Endothelial cell (in vitro differentiated cells): ENCODE results near the gene CD1B. TPM values are rescaled to one million over a fixed set of nuclear protein-coding genes. Genes with fewer than 3 reads are reported as not detected.

Source experiments
- DNase-seq: peaks from one replicate; pipeline ENCODE4 v3.0.0; 2021; ENCODE audit warnings: low spot score
- H3K27ac Mint-ChIP-seq: one replicate; pipeline ENCODE4 v1.8.0; 2021; ENCODE audit warnings: mixed read lengths, inconsistent platforms; ENCODE audit not compliant: unreplicated experiment
- H3K27me3 Mint-ChIP-seq: one replicate; pipeline ENCODE4 v1.8.0; 2021; ENCODE audit warnings: mild to moderate bottlenecking, moderate library complexity, mixed read lengths, inconsistent platforms; ENCODE audit not compliant: unreplicated experiment
- H3K36me3 Mint-ChIP-seq: one replicate; pipeline ENCODE4 v1.8.0; 2021; ENCODE audit warnings: mild to moderate bottlenecking, low read depth, mixed read lengths, inconsistent platforms; ENCODE audit not compliant: unreplicated experiment
- H3K4me1 Mint-ChIP-seq: one replicate; pipeline ENCODE4 v1.8.0; 2021; ENCODE audit warnings: mild to moderate bottlenecking, mixed read lengths, inconsistent platforms; ENCODE audit not compliant: unreplicated experiment
- H3K4me3 Mint-ChIP-seq: one replicate; pipeline ENCODE4 v1.8.0; 2021; ENCODE audit warnings: mild to moderate bottlenecking, mixed read lengths, inconsistent platforms; ENCODE audit not compliant: unreplicated experiment
- H3K9me3 Mint-ChIP-seq: one replicate; pipeline ENCODE4 v1.8.0; 2021; ENCODE audit warnings: mixed read lengths, inconsistent platforms; ENCODE audit not compliant: unreplicated experiment
- total RNA-seq: library from RNA; stranded (reverse); fragmentation: NEBNext Ultra II Directional; extraction: Animal tissue kit (Norgen Biotek cat#: 25700); gene quantifications from one replicate; pipeline ENCODE4 v1.2.1, GENCODE V29; 2021; ENCODE audit not compliant: unreplicated experiment
- TF ChIP-seq, protein P1 (sequence below): fragments of 200-600 bp; sonication (generic); IDR thresholded peaks from one replicate; pipeline ENCODE4 v1.5.0; 2021; ENCODE audit warnings: antibody characterized with exemption; ENCODE audit not compliant: unreplicated experiment

The CD1B gene
- total RNA-seq, 1 donor from 2014 or later = not detected

DNA sequence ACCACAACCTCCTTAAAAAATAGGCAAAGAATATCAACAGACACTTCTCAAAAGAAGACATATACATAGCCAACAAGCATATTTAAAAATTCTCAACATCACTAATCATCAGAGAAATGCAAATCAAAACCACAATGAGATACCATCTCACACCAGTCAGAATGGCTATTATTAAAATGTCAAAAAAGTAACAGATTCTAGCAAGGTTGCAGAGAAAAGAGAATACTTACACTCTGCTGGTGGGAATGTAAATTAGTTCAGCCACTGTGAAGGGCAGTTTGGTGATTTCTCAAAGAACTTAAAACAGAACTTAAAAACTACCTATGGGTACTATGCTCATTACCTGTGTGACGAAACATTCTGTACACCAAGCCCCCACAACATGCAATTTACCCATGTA is 20.7 kb downstream of the CD1B start:
- Mint-ChIP-seq H3K4me1 (no peaks in the 10 kb centered on the region), H3K27ac (no peak overlapping the region), H3K27me3 (peaks cover 3% of the 10 kb centered on the region), H3K9me3 (no peaks in the 10 kb centered on the region), H3K36me3 (no peaks in the 10 kb centered on the region), H3K4me3 (no peak overlapping the region)
- DNase-seq = no peak
- TF ChIP-seq, protein P1, sequence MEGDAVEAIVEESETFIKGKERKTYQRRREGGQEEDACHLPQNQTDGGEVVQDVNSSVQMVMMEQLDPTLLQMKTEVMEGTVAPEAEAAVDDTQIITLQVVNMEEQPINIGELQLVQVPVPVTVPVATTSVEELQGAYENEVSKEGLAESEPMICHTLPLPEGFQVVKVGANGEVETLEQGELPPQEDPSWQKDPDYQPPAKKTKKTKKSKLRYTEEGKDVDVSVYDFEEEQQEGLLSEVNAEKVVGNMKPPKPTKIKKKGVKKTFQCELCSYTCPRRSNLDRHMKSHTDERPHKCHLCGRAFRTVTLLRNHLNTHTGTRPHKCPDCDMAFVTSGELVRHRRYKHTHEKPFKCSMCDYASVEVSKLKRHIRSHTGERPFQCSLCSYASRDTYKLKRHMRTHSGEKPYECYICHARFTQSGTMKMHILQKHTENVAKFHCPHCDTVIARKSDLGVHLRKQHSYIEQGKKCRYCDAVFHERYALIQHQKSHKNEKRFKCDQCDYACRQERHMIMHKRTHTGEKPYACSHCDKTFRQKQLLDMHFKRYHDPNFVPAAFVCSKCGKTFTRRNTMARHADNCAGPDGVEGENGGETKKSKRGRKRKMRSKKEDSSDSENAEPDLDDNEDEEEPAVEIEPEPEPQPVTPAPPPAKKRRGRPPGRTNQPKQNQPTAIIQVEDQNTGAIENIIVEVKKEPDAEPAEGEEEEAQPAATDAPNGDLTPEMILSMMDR = no peak

DNA sequence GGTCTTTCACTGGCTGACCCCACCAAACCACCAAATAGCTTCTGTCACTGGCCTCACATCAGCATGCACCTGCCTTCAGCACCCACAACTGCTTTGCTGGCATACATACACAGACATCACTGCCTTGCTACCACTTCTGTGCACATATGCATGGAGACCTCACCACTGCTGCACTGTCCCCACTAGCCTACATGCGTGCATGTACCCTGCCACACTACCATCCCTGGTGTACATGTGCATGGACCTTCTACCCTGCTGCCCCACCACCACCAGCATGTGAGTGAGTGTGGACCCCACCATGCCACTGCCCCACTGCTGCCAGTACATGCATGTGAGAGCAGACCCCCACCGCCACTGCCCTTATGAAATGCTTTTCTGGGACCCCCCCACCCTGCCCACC is 35.5 kb downstream of the CD1B start:
- no peak for DNase-seq
- H3K4me3 Mint-ChIP-seq = no peak overlapping the region
- H3K36me3 Mint-ChIP-seq = no peaks in the 10 kb centered on the region
- TF ChIP-seq, protein P1 = no peak
- H3K4me1 Mint-ChIP-seq = no peaks in the 10 kb centered on the region
- H3K27me3 Mint-ChIP-seq = no peaks in the 10 kb centered on the region
- no peak overlapping the region for H3K27ac Mint-ChIP-seq
- no peaks in the 10 kb centered on the region for H3K9me3 Mint-ChIP-seq

DNA sequence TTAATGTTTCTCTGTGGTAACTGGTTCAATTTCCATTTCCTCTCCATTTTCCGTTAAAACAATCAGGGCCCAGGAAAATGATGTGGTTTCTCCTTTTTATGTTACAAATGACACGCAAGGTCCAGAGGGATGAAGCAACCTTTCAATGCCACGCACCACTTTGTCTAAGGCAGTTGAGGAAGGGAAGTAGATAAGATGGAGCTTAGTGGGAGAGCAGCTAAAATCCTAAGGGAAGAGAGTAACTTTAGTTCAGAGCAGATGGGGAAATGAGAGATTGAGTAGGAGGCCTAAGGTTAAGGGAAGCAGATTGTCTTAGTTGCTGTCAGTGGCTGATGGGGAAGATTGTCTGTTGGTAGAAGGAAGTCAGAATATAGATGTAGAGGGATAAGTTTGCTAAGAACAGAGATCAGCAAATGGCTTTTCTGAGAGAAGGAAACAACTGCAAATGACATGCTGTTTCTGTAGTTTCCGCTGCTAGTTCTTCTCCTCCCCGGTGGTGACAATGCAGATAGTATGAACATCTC is 40.9 kb downstream of the CD1B start:
- DNase-seq = no peak
- H3K4me3 Mint-ChIP-seq = no peak overlapping the region
- H3K36me3 Mint-ChIP-seq = no peaks in the 10 kb centered on the region
- H3K27ac Mint-ChIP-seq = no peak overlapping the region
- H3K4me1 Mint-ChIP-seq = peaks cover 6% of the 10 kb centered on the region
- TF ChIP-seq, protein P1 = no peak
- H3K9me3 Mint-ChIP-seq = no peaks in the 10 kb centered on the region
- H3K27me3 Mint-ChIP-seq = peaks cover 5% of the 10 kb centered on the region

DNA sequence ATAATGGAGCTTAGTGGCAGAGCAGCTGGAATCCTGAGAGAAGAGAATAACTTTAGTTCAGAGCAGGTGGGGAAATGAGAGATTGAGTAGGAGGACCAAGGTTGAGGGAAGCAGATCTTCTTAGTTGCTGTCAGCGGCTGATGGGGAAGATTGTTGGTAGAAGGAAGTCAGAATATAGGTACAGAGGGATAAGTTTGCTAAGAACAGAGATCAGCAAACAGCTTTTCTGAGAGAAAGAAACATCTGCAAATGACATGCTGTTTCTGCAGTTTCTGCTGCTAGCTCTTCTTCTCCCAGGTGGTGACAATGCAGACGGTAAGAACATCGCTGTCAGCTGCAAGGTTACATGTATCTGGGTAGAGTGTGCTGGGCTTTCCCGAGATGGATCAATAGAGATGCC is 41.5 kb downstream of the CD1B start, which contains the start of gene CD1C:
Gene CD1C, plus strand, starts transcription at position 113 of the 400 bp plus-strand sequence. Its CDS starts 142 bp downstream, at position 255.
- no peak for DNase-seq
- H3K27me3 Mint-ChIP-seq = peaks cover 5% of the 10 kb centered on the region
- TF ChIP-seq, protein P1 = no peak
- H3K36me3 Mint-ChIP-seq = no peaks in the 10 kb centered on the region
- no peak within 1 kb of the TSS for H3K27ac Mint-ChIP-seq
- peaks cover 7% of the 10 kb centered on the region for H3K4me1 Mint-ChIP-seq
- no peak within 1 kb of the TSS for H3K4me3 Mint-ChIP-seq
- no peaks in the 10 kb centered on the region for H3K9me3 Mint-ChIP-seq

DNA sequence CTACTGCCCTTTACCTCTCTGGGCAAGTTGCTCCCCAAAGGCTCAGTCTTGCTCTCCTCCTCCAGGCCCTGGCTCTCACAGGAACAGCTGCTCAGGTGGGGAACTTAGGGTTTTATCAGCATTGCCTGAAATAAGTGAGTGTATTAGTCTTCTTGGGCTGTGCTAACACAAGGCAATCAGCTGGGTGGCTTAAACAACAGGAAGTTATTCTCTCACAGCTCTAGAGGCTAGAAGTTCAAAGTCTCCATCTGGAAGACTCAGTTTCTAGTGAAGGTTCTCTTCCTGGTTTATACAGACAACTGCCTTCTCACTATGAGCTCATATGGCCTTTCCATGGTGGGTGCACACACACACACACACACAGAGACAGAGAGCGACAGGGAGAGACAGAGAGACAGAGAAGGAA is 44.4 kb downstream of the CD1B start:
- Mint-ChIP-seq H3K9me3 (no peaks in the 10 kb centered on the region), H3K27me3 (peaks cover 6% of the 10 kb centered on the region), H3K4me3 (no peak overlapping the region), H3K36me3 (no peaks in the 10 kb centered on the region), H3K27ac (no peak overlapping the region), H3K4me1 (peaks cover 15% of the 10 kb centered on the region)
- DNase-seq = no peak
- TF ChIP-seq, protein P1 = no peak
